GM18508 (cell line): ENCODE data around the gene IL36RN.

Source experiments
- ATAC-seq: cut with Tn5 transposase; IDR thresholded peaks from one replicate; pipeline ENCODE4 v1.9.1; 2021; ENCODE audit warnings: moderate number of reproducible peaks; ENCODE audit not compliant: insufficient read depth, unreplicated experiment

IL36RN gene

GRCh38 chr2:113070606-113070975 is 11.6 kb downstream of the IL36RN start:
- no peak for ATAC-seq

- no peak for ATAC-seq
Observed at GRCh38 chr2:113072584-113072983, 13.6 kb downstream of the IL36RN start.

- ATAC-seq, result no peak
Observed at GRCh38 chr2:113073325-113073834, 14.4 kb downstream of the IL36RN start.

DNA sequence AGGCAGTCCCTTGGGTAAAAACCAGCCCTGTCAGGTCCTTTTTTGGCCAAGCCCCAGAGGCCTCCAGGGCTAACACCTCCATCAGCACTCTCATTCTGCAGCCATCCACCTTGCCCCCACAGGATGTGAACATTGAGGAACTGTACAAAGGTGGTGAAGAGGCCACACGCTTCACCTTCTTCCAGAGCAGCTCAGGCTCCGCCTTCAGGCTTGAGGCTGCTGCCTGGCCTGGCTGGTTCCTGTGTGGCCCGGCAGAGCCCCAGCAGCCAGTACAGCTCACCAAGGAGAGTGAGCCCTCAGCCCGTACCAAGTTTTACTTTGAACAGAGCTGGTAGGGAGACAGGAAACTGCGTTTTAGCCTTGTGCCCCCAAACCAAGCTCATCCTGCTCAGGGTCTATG is 16.0 kb downstream of the IL36RN start:
- ATAC-seq, result no peak

- ATAC-seq, result no peak
Observed at GRCh38 chr2:113075600-113075999, 16.6 kb downstream of the IL36RN start.

DNA sequence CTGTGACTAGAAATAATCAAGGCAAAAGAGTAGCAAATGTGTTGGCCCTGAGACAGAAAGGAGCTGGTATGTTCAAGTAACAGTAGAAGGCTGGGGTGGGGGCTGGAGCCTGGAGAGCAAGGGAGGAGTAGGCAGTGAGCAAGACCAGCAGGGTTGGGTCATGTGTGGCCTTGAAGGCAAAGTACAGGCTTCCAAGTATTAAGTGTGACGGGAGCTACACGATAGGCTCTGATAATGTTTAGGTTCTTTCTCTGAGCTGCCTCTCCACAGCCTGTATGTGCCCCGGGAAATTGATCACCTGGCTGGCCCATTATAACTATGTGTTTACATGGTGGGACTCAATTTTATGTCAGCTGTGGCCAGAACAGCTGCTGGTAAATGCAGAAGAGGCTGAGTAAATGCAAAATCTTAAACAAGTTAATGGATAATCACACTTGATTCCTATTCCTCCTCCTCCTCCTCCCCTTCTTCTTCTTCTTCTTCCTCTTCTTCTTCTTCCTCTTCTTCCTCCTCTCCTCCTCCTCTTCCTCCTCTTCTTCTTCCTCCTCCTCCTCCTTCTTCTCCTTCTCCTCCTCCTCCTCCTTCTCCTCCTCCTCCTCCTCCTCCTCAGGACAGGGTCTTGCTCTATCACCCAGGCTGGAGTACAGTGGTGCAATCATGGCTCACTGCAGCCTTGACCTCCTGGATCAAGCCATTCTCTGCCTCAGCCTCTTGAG is 18.1 kb downstream of the IL36RN start:
- no peak for ATAC-seq

DNA sequence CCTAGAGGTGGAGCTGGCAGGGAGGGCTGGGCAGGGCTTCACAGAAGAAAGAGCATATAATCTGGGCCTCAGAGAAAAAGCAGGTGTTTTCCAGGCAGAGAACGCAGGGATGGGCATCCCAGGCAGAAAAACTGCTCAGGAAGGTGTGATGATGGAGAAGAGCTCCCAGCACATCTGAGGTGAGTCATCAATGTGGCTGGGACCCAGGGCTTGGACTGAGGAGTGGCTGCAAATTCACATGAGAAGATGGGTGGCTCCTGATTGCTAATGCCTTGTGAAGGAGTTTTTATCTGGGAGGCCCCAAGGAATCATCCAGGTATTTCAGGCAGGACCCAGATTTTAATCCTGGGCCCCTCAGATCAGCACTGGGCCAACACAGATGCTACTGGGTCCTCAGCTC is 18.9 kb downstream of the IL36RN start:
- ATAC-seq, result no peak

- no peak for ATAC-seq
Observed at GRCh38 chr2:113078350-113078839, 19.4 kb downstream of the IL36RN start.

GRCh38 chr2:113079131-113079530 is 20.1 kb downstream of the IL36RN start:
- no peak for ATAC-seq

DNA sequence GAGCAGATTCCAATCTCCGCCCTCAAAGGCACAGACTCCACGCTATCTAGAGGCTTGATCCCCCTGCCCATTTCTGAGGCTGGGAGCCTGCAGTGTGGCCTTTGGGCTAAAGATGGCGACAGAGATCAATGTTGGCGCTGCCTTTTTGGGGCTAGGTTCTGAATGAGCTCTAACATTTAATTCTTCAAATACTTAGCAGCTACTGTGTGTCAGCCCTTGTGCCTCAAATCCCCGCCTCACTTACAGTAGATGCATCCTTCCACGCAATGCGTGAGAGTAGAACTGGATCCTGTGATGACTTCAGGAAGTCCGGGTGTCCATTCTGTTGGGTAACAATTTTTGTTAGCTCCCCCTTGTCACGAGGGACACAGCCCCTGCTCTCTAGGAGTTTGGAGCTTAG is 21.1 kb downstream of the IL36RN start:
- ATAC-seq, result peak; percentile 52

DNA sequence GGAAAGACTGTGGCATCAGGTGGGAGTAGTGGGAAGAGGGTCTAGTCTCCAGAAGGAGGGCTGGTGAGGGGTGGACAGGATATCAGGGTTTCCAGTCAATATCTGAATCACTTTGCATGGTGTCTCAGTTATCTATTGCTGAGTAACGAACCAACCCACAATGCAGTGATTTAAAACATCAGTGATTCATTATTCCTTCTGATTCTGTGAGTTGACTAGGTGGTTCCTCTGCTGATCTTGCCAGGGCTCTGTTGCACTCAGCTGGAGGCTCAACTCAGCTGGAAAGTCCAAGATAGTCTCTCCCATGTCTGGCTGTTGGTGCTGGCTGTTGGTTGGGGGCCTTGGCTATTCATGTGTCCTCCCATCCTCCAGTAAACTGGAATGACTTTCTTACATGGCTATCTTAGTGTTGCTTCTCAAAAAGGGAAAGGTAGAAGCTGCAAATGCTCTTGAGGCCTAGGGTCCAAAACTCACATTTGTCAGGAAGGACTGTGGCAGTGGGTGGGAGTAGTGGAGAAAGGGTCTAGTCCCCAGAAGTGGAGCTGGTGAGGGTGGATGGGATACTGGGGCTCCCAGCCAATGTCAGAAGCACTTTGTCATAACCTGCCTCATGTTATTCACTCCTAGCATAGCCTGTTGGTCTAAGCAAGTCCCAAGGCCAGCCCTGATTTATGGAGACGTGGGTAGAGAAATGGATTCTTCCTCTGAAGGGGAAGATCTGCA is 22.7 kb downstream of the IL36RN start:
- ATAC-seq, result no peak

DNA sequence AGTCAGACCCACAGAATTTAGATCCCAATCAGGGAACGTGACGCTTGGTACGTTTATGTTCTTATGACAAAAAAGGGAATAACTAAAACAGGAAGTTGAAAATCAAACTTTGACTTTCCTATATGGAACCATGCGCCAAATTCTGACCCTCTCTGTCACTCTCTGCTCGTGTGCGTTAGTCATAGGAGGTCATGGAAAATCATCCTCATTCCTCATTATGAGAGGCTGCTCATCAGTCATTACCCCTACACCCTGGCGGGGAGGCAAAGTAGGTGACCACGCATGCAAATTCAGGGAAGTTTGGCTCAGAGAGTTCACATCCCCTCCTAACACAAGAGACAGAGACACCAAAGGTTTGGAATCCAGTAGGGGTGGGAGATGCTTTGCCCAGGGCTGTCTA is 24.3 kb downstream of the IL36RN start:
- no peak for ATAC-seq

- ATAC-seq, result no peak
Observed at GRCh38 chr2:113084249-113085000, 25.4 kb downstream of the IL36RN start.

- ATAC-seq, result no peak
Observed at GRCh38 chr2:113085542-113085941, 26.5 kb downstream of the IL36RN start.

- ATAC-seq, result no peak
Observed at GRCh38 chr2:113088213-113088992, 29.4 kb downstream of the IL36RN start.

DNA sequence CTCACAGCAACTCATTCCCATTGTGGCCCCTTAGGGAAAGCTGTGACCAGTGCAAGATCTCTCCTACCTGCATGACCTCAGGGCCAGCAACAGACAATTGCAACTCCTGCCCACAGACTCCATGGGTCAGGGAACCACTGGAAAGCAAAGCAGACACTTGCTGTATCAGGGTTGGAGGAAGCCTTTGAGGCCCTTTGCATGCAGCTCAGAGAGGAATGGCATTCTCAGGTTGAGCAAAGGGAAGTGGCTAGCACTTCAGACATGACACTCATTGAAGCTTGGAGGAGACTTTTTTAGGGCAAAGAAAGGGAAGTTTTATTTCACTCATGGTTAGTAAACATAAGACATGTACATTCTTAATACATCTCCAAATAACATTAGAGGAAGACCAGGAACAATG is 30.9 kb downstream of the IL36RN start:
- no peak for ATAC-seq

GRCh38 chr2:113091231-113091896 is 32.4 kb downstream of the IL36RN start:
- no peak for ATAC-seq

DNA sequence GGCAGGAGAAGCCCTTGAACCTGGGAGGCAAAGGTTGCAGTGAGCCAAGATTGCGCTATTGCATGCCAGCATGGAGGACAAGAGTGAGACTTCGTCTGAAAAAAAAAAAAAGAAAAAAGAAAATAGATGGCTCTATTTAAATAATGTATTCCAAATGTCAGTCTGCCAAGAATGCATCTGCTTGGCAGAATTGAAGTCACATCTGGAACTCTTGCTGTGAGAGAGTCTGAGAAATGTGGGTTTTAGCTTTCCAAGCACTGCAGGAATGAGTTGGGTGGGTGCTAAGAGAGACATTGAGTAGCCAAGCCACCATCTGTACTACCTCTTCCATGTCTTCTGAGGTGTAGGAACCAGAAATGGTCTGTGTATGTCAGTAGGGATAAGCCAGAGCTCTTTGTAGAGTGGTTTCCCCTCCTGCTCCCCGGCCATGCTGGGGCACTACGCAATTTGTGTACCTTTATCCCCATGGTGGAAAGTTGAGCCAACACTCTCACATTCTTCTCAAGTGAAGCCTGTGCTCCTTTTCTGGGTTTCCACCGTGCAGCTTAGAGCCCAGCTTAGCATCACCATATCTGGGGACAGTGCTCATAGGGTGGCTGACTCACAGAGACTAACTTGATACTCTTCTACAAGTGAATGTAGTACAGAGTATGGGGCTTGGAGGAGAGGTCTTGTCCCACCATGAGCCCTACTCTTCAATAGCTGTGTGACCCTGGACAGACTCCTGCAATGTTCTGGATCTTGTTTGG is 34.0 kb downstream of the IL36RN start:
- ATAC-seq, result no peak

- no peak for ATAC-seq
Observed at GRCh38 chr2:113093613-113093977, 34.6 kb downstream of the IL36RN start.
